Testis (tissue), 5 donors: ENCODE measurements around the gene FAM20C. TPM values are rescaled to one million over a fixed set of nuclear protein-coding genes. Genes with fewer than 3 reads are reported as not detected.
A peak's percentile ranks its signal among the peaks of the same experiment; 100 is the strongest.

ENCODE experiments used
- DNase-seq: peaks from one replicate; pipeline ENCODE4 v3.0.0-alpha.2; 2019
- H3K27ac ChIP-seq, 2 donors: fragments of 200-600 bp; sonication (generic); one replicate each; pipeline ENCODE4 v1.5.1; 2019
- H3K27me3 ChIP-seq: fragments of 200-600 bp; sonication (generic); one replicate; pipeline ENCODE4 v1.5.1; 2019
- H3K36me3 ChIP-seq: fragments of 200-600 bp; sonication (generic); one replicate; pipeline ENCODE4 v1.5.1; 2017; ENCODE audit warnings: low read depth; ENCODE audit errors: missing control alignments
- H3K4me1 ChIP-seq: fragments of 200-600 bp; sonication (generic); one replicate; pipeline ENCODE4 v1.5.1; 2019
- H3K4me3 ChIP-seq, 2 donors: fragments of 200-600 bp; sonication (generic); one replicate each; pipeline ENCODE4 v1.5.1; 2017 to 2019
- H3K9me3 ChIP-seq: fragments of 200-600 bp; sonication (generic); one replicate; pipeline ENCODE4 v1.5.1; 2017
- POLR2A ChIP-seq: fragments of 450-650 bp; IDR thresholded peaks from one replicate; pipeline ENCODE4 v1.6.1; 2017; ENCODE audit warnings: antibody characterized with exemption, mild to moderate bottlenecking, moderate library complexity
- WGBS, 2 donors: methylation state at CpG; one replicate each; pipeline ENCODE4 v1.1.5; 2018; 5-methylcytosine and 5-hydroxymethylcytosine counted together
- intact Hi-C: fragments of 100-400 bp; cut with DNase I; formaldehyde crosslinking; loops from one replicate; pipeline ENCODE4 v1.15.1; 2023; ENCODE audit warnings: low total_unique reads
- long read RNA-seq, 2 donors: transcript quantifications; one replicate each; lab custom pipeline, GENCODE V29; 2026
- polyA plus RNA-seq: library from polyadenylated mRNA; stranded (reverse); fragments of 350-450 nt; fragmentation: Illumina TruSeq; extraction: RNeasy Lipid Tissue Mini Kit (QIAGEN cat#74804); gene quantifications from one replicate; pipeline ENCODE4 v1.2.3, GENCODE V29; 2014; ENCODE audit warnings: low read depth, low replicate concordance; ENCODE audit not compliant: insufficient read depth
- total RNA-seq, 2 donors: library from RNA; depleted of rRNA; stranded (reverse); fragments of >200 nt; gene quantifications; one replicate each; pipeline ENCODE4 v1.2.3, GENCODE V29; 2016
- TF ChIP-seq, protein P1 (sequence below), 3 experiments: fragments of 450-650 bp in 2 of 3; fragments of 200-600 bp in 1 of 3; sonication (generic) in 1 of 3; IDR thresholded peaks; one replicate each; pipeline ENCODE4 v1.5.1; 2016 to 2019; ENCODE audit warnings: antibody characterized with exemption in 3 of 3, mild to moderate bottlenecking in 2 of 3, moderate library complexity in 1 of 3

Gene FAM20C
- total RNA-seq, result 10 to 100 TPM; 34.0 to 36.7 TPM
- 14.0 TPM for polyA plus RNA-seq
- long read RNA-seq, donor 1, transcript FAM20C-201 (10 exons, 2,751 nt), result major isoform, 7 of 7 reads
- long read RNA-seq, donor 1, partial matches to known transcripts, result 0 of 7 reads
- long read RNA-seq, donor 1, other reads (novel, unspliced or antisense), result 0 of 7 reads
- long read RNA-seq, donor 2, partial matches to known transcripts, result 0 of 2 reads
- long read RNA-seq, donor 2, other reads (novel, unspliced or antisense), result 0 of 2 reads

- 0 to 2% methylated on average over 25 to 39 of the region's 89 CpGs for WGBS, 2 donors
- intact Hi-C loops, result no loop called here
- H3K36me3 ChIP-seq, result no peaks in the 10 kb centered on the region
- peak within 1 kb of the TSS; percentile 62 to 74 for H3K4me3 ChIP-seq
- H3K27me3 ChIP-seq, result no peaks in the 10 kb centered on the region
- TF ChIP-seq POLR2A, result no peak
- TF ChIP-seq, protein P1, sequence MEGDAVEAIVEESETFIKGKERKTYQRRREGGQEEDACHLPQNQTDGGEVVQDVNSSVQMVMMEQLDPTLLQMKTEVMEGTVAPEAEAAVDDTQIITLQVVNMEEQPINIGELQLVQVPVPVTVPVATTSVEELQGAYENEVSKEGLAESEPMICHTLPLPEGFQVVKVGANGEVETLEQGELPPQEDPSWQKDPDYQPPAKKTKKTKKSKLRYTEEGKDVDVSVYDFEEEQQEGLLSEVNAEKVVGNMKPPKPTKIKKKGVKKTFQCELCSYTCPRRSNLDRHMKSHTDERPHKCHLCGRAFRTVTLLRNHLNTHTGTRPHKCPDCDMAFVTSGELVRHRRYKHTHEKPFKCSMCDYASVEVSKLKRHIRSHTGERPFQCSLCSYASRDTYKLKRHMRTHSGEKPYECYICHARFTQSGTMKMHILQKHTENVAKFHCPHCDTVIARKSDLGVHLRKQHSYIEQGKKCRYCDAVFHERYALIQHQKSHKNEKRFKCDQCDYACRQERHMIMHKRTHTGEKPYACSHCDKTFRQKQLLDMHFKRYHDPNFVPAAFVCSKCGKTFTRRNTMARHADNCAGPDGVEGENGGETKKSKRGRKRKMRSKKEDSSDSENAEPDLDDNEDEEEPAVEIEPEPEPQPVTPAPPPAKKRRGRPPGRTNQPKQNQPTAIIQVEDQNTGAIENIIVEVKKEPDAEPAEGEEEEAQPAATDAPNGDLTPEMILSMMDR (IDR thresholded peaks at IDR 0.05), result no peak
- H3K27ac ChIP-seq, result peak within 1 kb of the TSS; percentile 25 to 79
- DNase-seq, result peak; percentile 82
- H3K9me3 ChIP-seq, result no peaks in the 10 kb centered on the region
- peaks cover 18% of the 10 kb centered on the region for H3K4me1 ChIP-seq
These were observed at the start of gene FAM20C for GRCh38 chr7:191981-192649. Gene FAM20C, plus strand, starts transcription at chr7:192571. Its CDS starts 629 bp downstream, at chr7:193200.

GRCh38 chr7:143145-143751, 49.1 kb upstream of the FAM20C start:
- Histone ChIP-seq H3K27ac (peak overlapping the region; percentile 21), H3K9me3 (no peaks in the 10 kb centered on the region), H3K4me3 (no peak overlapping the region), H3K27me3 (no peaks in the 10 kb centered on the region), H3K4me1 (peaks cover 27% of the 10 kb centered on the region), H3K36me3 (no peaks in the 10 kb centered on the region)
- no peak for DNase-seq
- intact Hi-C loops, result no loop called here
- TF ChIP-seq, protein P1 (IDR thresholded peaks at IDR 0.05), result no peak
- TF ChIP-seq POLR2A, result no peak
- WGBS, 2 donors, result 85 to 91% methylated on average over 21 to 22 of the region's 22 CpGs

GRCh38 chr7:143811-144453, 48.4 kb upstream of the FAM20C start:
- intact Hi-C loops, result no loop called here
- no peak overlapping the region for H3K27ac ChIP-seq
- H3K27me3 ChIP-seq, result no peaks in the 10 kb centered on the region
- H3K4me3 ChIP-seq, result no peak overlapping the region
- no peak for DNase-seq
- no peak for TF ChIP-seq POLR2A
- TF ChIP-seq, protein P1 (IDR thresholded peaks at IDR 0.05), result no peak
- no peaks in the 10 kb centered on the region for H3K9me3 ChIP-seq
- H3K4me1 ChIP-seq, result peaks cover 31% of the 10 kb centered on the region
- H3K36me3 ChIP-seq, result no peaks in the 10 kb centered on the region
- 86 to 92% methylated on average over 7 to 12 of the region's 12 CpGs for WGBS, 2 donors

DNA sequence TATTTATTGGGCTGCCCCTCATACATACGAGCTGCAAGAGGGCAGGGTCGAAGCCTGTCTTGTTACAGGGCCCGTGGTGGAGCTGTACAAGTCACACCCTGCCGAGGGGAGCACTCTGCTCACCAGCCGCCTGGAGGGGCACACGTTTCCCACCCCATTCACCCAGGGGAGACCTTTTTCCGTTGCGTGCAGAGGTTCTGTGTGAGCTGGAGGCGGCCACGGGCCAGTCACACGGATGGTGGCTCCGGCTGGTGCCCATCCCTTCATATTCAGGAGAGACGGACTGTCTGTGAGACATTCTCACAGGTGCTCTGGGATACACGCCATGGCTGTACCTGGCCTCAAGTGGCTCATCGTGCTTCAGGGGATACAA, 47.9 kb upstream of the FAM20C start:
- Histone ChIP-seq H3K4me3 (no peak overlapping the region), H3K9me3 (no peaks in the 10 kb centered on the region), H3K27me3 (no peaks in the 10 kb centered on the region), H3K36me3 (no peaks in the 10 kb centered on the region), H3K27ac (no peak overlapping the region), H3K4me1 (peaks cover 26% of the 10 kb centered on the region)
- no peak for DNase-seq
- 93 to 97% methylated on average over 9 to 15 of the region's 15 CpGs for WGBS, 2 donors
- intact Hi-C loops, result no loop called here
- no peak for TF ChIP-seq POLR2A
- TF ChIP-seq, protein P1 (IDR thresholded peaks at IDR 0.05), result no peak
